Activated CD8-positive, alpha-beta T cell treated with anti-CD3 and anti-CD28 coated beads for 36 hours (primary cell): ENCODE measurements around the gene AP2A2. TPM values are rescaled to one million over a fixed set of nuclear protein-coding genes. Genes with fewer than 3 reads are reported as not detected.

Experiments used
- ATAC-seq: fragments of 200-7000 bp; cut with Tn5 transposase; one replicate; pipeline ENCODE4 v1.10.0; 2021; ENCODE audit warnings: mild to moderate bottlenecking, moderate library complexity
- CTCF ChIA-PET: fragments of 350-600 bp; sonication (Branson Sonifier 250); formaldehyde crosslinking; loops from one replicate; lab custom pipeline; 2021; ENCODE audit warnings: antibody characterized with exemption; lab: Charles Lee
- POLR2A ChIA-PET: fragments of 350-600 bp; sonication (Branson Sonifier 250); formaldehyde crosslinking; loops from one replicate; lab custom pipeline; 2021; ENCODE audit warnings: antibody characterized with exemption; lab: Charles Lee
- DNase-seq: peaks from one replicate; pipeline ENCODE4 v3.0.0-alpha.2; 2020
- H3K27ac Mint-ChIP-seq: one replicate; pipeline ENCODE4 v1.8.0; 2021; ENCODE audit warnings: mild to moderate bottlenecking, mixed read lengths
- H3K27me3 Mint-ChIP-seq: one replicate; pipeline ENCODE4 v1.8.0; 2021; ENCODE audit warnings: mixed read lengths
- H3K36me3 Mint-ChIP-seq: one replicate; pipeline ENCODE4 v1.8.0; 2021; ENCODE audit warnings: low read depth, mixed read lengths
- H3K4me1 Mint-ChIP-seq: one replicate; pipeline ENCODE4 v1.8.0; 2021; ENCODE audit warnings: low read depth, mixed read lengths
- H3K4me3 Mint-ChIP-seq: one replicate; pipeline ENCODE4 v1.8.0; 2021; ENCODE audit warnings: mild to moderate bottlenecking, moderate library complexity, mixed read lengths
- H3K9me3 Mint-ChIP-seq: one replicate; pipeline ENCODE4 v1.8.0; 2021; ENCODE audit warnings: mixed read lengths
- intact Hi-C: fragments of 100-400 bp; cut with micrococcal nuclease; formaldehyde crosslinking; loops from one replicate; pipeline ENCODE4 v1.10.0; 2022
- total RNA-seq, 2 experiments: library from RNA; stranded (reverse); gene quantifications; one replicate each; pipeline ENCODE4 v1.2.3, GENCODE V29; 2021
- TF ChIP-seq, protein P1 (sequence below): fragments of 200-600 bp; IDR thresholded peaks from one replicate; pipeline ENCODE4 v1.8.0; 2022; ENCODE audit warnings: antibody characterized with exemption, mild to moderate bottlenecking

The AP2A2 gene
- total RNA-seq, result 10 to 100 TPM; 34.0 to 34.6 TPM

DNA sequence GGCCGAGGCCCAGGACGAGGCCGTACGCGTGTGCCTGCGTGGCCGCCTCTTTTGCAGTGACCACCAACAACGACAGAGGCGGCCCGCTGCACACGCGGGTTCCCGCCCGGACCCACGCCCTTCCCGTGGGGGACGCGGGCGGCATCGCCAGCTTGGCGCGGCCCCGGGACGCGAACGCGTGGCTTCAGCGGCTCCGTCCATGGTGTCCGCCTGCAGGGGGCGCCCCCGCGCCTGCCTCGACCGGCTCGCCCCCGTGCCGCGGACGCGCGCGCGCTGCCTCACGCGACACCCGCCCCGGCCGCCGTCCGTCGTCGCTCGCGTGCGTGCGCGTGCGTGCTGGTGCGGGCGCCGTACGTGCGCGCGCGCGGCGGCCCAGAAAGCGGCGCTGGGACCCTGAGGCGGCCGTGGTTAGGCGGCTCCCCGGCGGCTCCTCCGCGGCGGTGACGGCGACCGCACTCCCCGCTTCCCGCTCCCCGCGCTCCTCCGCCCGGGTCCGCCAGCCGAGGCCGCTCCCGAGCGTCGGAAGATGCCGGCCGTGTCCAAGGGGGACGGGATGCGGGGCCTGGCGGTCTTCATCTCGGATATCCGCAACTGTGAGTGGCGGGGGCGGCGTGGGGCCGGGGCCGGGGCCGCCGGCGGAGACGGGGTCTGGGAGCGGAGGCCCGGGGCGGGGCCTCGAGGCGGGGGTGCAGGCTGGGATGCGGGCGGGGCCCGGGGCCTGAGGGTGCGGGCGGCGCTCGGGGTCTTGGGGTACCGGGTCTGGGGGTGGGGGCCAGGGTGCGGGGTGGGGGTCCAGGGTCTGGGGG is at the start of gene AP2A2:
Gene AP2A2 (plus strand): TSS at position 375 of the 806 bp plus-strand sequence. CDS start 152 bp downstream, at position 527.
- intact Hi-C loops, result loop anchor here (10.0 kb wide), 1 partner anchor 109 kb away; the partner anchor contains the start of gene MUC6
- CTCF ChIA-PET, result interaction anchor here (0.8 to 1.3 kb wide), 4 partner anchors 9 to 73 kb away, joined by 3 to 5 read pairs (median 4); no protein-coding TSS in a partner anchor
- TF ChIP-seq, protein P1, sequence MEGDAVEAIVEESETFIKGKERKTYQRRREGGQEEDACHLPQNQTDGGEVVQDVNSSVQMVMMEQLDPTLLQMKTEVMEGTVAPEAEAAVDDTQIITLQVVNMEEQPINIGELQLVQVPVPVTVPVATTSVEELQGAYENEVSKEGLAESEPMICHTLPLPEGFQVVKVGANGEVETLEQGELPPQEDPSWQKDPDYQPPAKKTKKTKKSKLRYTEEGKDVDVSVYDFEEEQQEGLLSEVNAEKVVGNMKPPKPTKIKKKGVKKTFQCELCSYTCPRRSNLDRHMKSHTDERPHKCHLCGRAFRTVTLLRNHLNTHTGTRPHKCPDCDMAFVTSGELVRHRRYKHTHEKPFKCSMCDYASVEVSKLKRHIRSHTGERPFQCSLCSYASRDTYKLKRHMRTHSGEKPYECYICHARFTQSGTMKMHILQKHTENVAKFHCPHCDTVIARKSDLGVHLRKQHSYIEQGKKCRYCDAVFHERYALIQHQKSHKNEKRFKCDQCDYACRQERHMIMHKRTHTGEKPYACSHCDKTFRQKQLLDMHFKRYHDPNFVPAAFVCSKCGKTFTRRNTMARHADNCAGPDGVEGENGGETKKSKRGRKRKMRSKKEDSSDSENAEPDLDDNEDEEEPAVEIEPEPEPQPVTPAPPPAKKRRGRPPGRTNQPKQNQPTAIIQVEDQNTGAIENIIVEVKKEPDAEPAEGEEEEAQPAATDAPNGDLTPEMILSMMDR, result peak; percentile 79
- Mint-ChIP-seq H3K27me3 (no peaks in the 10 kb centered on the region), H3K4me3 (peak within 1 kb of the TSS; percentile 78), H3K9me3 (no peaks in the 10 kb centered on the region), H3K27ac (peak within 1 kb of the TSS; percentile 83), H3K4me1 (peaks cover 26% of the 10 kb centered on the region), H3K36me3 (peaks cover 8% of the 10 kb centered on the region)
- DNase-seq (peak; percentile 90), ATAC-seq (peak; percentile 80)
- POLR2A ChIA-PET, result interaction anchor here (0.8 to 1.5 kb wide), 4 partner anchors 14 to 96 kb away, joined by 3 to 4 read pairs (median 4); no protein-coding TSS in a partner anchor

DNA sequence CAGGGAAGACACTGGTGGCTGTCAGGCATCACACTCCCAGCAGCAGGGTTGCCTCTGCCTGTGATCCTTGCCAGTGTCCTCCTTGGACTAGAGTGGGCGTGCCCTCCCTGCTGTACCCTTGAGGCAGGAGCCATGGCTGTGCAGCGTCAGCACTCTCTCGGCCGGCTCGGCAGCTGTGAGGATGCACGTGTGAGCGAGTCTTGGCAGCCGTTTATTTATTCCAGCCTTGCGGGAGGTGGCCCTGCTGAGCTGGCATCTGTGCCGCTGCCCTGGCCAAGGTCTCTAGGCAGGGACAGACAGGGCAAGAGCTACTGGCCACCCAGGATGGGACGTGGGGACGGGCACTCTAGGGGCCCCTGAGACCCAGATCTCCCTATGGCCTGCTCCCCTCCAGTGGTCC is 49.1 kb upstream of the AP2A2 start:
- ChIA-PET POLR2A (no interaction called here), CTCF (interaction anchor here (1.3 kb wide), 1 partner anchor 28 kb away, joined by 3 read pairs; no protein-coding TSS in a partner anchor)
- H3K27me3 Mint-ChIP-seq, result no peaks in the 10 kb centered on the region
- ATAC-seq, result no peak
- no peak overlapping the region for H3K4me3 Mint-ChIP-seq
- DNase-seq, result no peak
- intact Hi-C loops, result no loop called here
- H3K36me3 Mint-ChIP-seq, result peaks cover 15% of the 10 kb centered on the region
- H3K4me1 Mint-ChIP-seq, result no peaks in the 10 kb centered on the region
- no peak overlapping the region for H3K27ac Mint-ChIP-seq
- TF ChIP-seq, protein P1, result no peak
- no peaks in the 10 kb centered on the region for H3K9me3 Mint-ChIP-seq

DNA sequence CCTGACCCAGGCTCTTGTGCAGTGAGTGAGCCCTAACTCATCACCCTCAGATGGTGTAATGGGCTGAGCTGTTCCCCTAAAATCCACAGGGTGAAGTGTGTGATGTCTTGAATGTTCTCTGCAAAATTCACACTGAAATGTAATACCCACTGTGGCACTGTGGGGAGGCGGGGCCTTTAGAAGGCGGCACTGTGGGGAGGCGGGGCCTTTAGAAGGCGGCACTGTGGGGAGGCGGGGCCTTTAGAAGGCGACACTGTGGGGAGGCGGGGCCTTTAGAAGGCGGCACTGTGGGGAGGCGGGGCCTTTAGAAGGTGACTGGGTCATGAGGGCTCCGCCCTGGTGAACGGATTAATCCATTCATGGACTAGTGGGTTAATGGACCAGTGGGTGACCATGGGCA is 48.1 kb upstream of the AP2A2 start:
- ATAC-seq (peak; percentile 68), DNase-seq (peak; percentile 49)
- intact Hi-C loops, result no loop called here
- ChIA-PET CTCF (interaction anchor here (1.3 kb wide), 1 partner anchor 29 kb away, joined by 3 read pairs; no protein-coding TSS in a partner anchor), POLR2A (interaction anchor here (0.5 kb wide), 1 partner anchor 154 kb away, joined by 3 read pairs; no protein-coding TSS in a partner anchor)
- no peaks in the 10 kb centered on the region for H3K27me3 Mint-ChIP-seq
- H3K4me1 Mint-ChIP-seq, result no peaks in the 10 kb centered on the region
- no peaks in the 10 kb centered on the region for H3K9me3 Mint-ChIP-seq
- peaks cover 21% of the 10 kb centered on the region for H3K36me3 Mint-ChIP-seq
- TF ChIP-seq, protein P1, result no peak
- H3K4me3 Mint-ChIP-seq, result no peak overlapping the region
- H3K27ac Mint-ChIP-seq, result no peak overlapping the region

DNA sequence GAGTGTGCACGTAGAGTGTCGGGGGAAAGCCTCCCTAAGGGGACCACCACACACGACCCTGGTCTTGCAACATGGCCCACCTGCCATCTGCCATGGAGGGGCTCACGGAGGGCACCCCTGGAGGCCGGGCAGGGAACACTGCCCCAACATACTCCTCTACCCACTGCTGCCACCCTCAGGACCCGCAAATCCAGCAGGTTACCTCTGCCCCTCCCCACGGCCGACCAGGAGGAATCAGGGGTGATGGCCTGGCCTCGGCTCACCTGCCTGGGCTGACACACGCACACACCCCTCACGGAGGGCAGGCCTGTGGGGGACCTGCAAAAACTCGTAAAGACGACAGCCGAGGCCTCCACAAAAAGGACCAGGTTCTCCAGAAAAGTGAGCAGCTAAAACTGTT is 45.2 kb upstream of the AP2A2 start:
- H3K27me3 Mint-ChIP-seq, result no peaks in the 10 kb centered on the region
- DNase-seq (no peak), ATAC-seq (no peak)
- no peak overlapping the region for H3K4me3 Mint-ChIP-seq
- intact Hi-C loops, result no loop called here
- H3K9me3 Mint-ChIP-seq, result no peaks in the 10 kb centered on the region
- POLR2A ChIA-PET, result no interaction called here
- no peak overlapping the region for H3K27ac Mint-ChIP-seq
- H3K36me3 Mint-ChIP-seq, result peaks cover 15% of the 10 kb centered on the region
- no peaks in the 10 kb centered on the region for H3K4me1 Mint-ChIP-seq
- CTCF ChIA-PET, result no interaction called here
- TF ChIP-seq, protein P1, result no peak

DNA sequence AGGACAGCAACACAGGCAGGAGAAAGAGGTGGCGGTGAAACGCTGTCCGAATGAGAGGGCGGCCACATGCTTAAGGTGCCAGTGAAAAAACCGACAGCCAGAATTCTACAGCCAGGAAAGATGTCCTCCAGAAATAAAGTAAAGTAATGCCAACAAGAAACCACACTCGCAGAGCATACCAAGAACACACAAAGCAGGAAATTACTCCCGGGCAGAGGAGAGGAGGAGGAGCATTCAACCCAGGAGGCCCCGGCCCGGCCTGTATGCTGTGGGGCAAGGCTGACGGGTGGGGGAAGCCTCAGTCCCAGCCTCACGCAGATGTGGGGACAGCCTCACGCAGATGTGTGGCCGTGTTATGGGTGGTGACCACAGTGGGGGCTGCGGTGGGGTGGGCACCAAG is 43.1 kb upstream of the AP2A2 start:
- Mint-ChIP-seq H3K27me3 (no peaks in the 10 kb centered on the region), H3K27ac (no peak overlapping the region), H3K36me3 (peaks cover 18% of the 10 kb centered on the region), H3K4me1 (no peaks in the 10 kb centered on the region), H3K4me3 (no peak overlapping the region), H3K9me3 (no peaks in the 10 kb centered on the region)
- TF ChIP-seq, protein P1, result no peak
- CTCF ChIA-PET, result no interaction called here
- POLR2A ChIA-PET, result no interaction called here
- no peak for DNase-seq
- intact Hi-C loops, result no loop called here
- ATAC-seq, result no peak
